A549 treated with RU486 at 1 μM for 4 hours (cell line): ENCODE data around the gene CXCR5. TPM values are rescaled to one million over a fixed set of nuclear protein-coding genes. Genes with fewer than 3 reads are reported as not detected.

Experiments
- total RNA-seq: library from RNA; stranded (reverse); fragments of 200-300 nt; extraction: Qiagen RNA extraction; gene quantifications from 5 replicates; pipeline ENCODE4 v1.2.3, GENCODE V29; 2022; ENCODE audit warnings: low read depth

The CXCR5 gene
- total RNA-seq, result 0.03 to 0.08 TPM (median 0.07 TPM) in 5 replicates

GRCh38 chr11:118883368-118884071, at the start of gene CXCR5:
TSS of gene CXCR5 (plus strand) at chr11:118883892. CDS start at chr11:118883942, 50 bp downstream.

Other genes with a start within 250 kb of the CXCR5 start
- not detected in 5 replicates for gene TREH, start 204.2 kb upstream of the CXCR5 start, total RNA-seq
- 15.3 to 33.5 TPM (median 23.4 TPM) in 5 replicates for gene DDX6, start 92.7 kb upstream of the CXCR5 start, total RNA-seq
- gene BCL9L, start 42.0 kb downstream of the CXCR5 start, total RNA-seq, result 79.4 to 170 TPM (median 137 TPM) in 5 replicates
- gene UPK2, start 72.4 kb downstream of the CXCR5 start, total RNA-seq, result 0.33 to 0.97 TPM (median 0.69 TPM) in 5 replicates
- gene FOXR1, start 87.9 kb downstream of the CXCR5 start, total RNA-seq, result not detected in 5 replicates
- gene CENATAC, start 114.2 kb downstream of the CXCR5 start, total RNA-seq, result 11.1 to 17.5 TPM (median 11.5 TPM) in 5 replicates
- 803 to 1,150 TPM (median 842 TPM) in 5 replicates for gene RPS25, start 134.5 kb downstream of the CXCR5 start, total RNA-seq
- gene TRAPPC4, start 134.9 kb downstream of the CXCR5 start, total RNA-seq, result 57.4 to 67.3 TPM (median 60.5 TPM) in 5 replicates
- gene SLC37A4, start 147.0 kb downstream of the CXCR5 start, total RNA-seq, result 10.0 to 12.1 TPM (median 10.8 TPM) in 5 replicates
- gene HYOU1, start 173.3 kb downstream of the CXCR5 start, total RNA-seq, result 39.6 to 50.0 TPM (median 47.3 TPM) in 5 replicates
- gene VPS11, start 183.9 kb downstream of the CXCR5 start, total RNA-seq, result 7.9 to 17.2 TPM (median 11.4 TPM) in 5 replicates
- 45.4 to 52.9 TPM (median 51.2 TPM) in 5 replicates for gene HMBS, start 201.0 kb downstream of the CXCR5 start, total RNA-seq
- gene DPAGT1, start 218.0 kb downstream of the CXCR5 start, total RNA-seq, result 33.0 to 40.4 TPM (median 38.6 TPM) in 5 replicates
- 4.9 to 7.1 TPM (median 6.0 TPM) in 5 replicates for gene C2CD2L, start 223.5 kb downstream of the CXCR5 start, total RNA-seq
- gene HINFP, start 237.7 kb downstream of the CXCR5 start, total RNA-seq, result 9.7 to 11.5 TPM (median 11.0 TPM) in 5 replicates